ENCODE results near the gene TMEM243.

GRCh38 chr7:87192784-87193487, 26.6 kb downstream of the TMEM243 start:
- TF ChIP-seq, protein P1, sequence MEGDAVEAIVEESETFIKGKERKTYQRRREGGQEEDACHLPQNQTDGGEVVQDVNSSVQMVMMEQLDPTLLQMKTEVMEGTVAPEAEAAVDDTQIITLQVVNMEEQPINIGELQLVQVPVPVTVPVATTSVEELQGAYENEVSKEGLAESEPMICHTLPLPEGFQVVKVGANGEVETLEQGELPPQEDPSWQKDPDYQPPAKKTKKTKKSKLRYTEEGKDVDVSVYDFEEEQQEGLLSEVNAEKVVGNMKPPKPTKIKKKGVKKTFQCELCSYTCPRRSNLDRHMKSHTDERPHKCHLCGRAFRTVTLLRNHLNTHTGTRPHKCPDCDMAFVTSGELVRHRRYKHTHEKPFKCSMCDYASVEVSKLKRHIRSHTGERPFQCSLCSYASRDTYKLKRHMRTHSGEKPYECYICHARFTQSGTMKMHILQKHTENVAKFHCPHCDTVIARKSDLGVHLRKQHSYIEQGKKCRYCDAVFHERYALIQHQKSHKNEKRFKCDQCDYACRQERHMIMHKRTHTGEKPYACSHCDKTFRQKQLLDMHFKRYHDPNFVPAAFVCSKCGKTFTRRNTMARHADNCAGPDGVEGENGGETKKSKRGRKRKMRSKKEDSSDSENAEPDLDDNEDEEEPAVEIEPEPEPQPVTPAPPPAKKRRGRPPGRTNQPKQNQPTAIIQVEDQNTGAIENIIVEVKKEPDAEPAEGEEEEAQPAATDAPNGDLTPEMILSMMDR (conservative IDR thresholded peaks at IDR 0.05 in 1 of 2, IDR thresholded peaks at IDR 0.05 in 1 of 2; ENCODE audit: extremely low read depth in 1 of 2, insufficient read depth in 1 of 2, low read depth in 1 of 2, low read length in 2 of 2): no peak
- no peak for TF ChIP-seq EZH2 (IDR thresholded peaks at IDR 0.05; ENCODE audit: borderline replicate concordance, low read length)

Data from mammary epithelial cell (primary cell).